Ishikawa (cell line): ENCODE measurements around the gene MVD.

Experiments used
- CEBPB ChIP-seq: IDR thresholded peaks from 2 replicates; pipeline ENCODE4 v1.6.1; 2012
- CREB1 ChIP-seq: IDR thresholded peaks from 2 replicates; pipeline ENCODE4 v1.6.1; 2012; ENCODE audit warnings: low read depth
- EGR1 ChIP-seq: IDR thresholded peaks from 2 replicates; pipeline ENCODE4 v1.6.1; 2012
- EP300 ChIP-seq: IDR thresholded peaks from 2 replicates; pipeline ENCODE4 v1.6.1; 2012; ENCODE audit warnings: borderline replicate concordance
- FOXM1 ChIP-seq: IDR thresholded peaks from 2 replicates; pipeline ENCODE4 v1.6.1; 2012; ENCODE audit warnings: low read depth, borderline replicate concordance
- NFIC ChIP-seq: IDR thresholded peaks from 2 replicates; pipeline ENCODE4 v1.6.1; 2012
- RAD21 ChIP-seq: IDR thresholded peaks from 2 replicates; pipeline ENCODE4 v1.6.1; 2012; ENCODE audit warnings: low read depth
- TAF1 ChIP-seq: IDR thresholded peaks from 2 replicates; pipeline ENCODE4 v1.6.1; 2012; ENCODE audit warnings: low read depth, mild to moderate bottlenecking
- TCF12 ChIP-seq: IDR thresholded peaks from 2 replicates; pipeline ENCODE4 v1.6.1; 2012; ENCODE audit warnings: low read depth
- TEAD4 ChIP-seq: IDR thresholded peaks from 2 replicates; pipeline ENCODE4 v1.6.1; 2012
- YY1 ChIP-seq: IDR thresholded peaks from 2 replicates; pipeline ENCODE4 v1.6.1; 2012; ENCODE audit warnings: low read depth
- ZBTB7A ChIP-seq: IDR thresholded peaks from 2 replicates; pipeline ENCODE4 v1.6.1; 2012; ENCODE audit warnings: low read depth
- TF ChIP-seq, protein P1 (sequence below): IDR thresholded peaks from 2 replicates; pipeline ENCODE4 v1.6.1; 2012
- TF ChIP-seq, protein P2 (sequence below): IDR thresholded peaks from 2 replicates; pipeline ENCODE4 v1.6.1; 2012; ENCODE audit warnings: low read depth, mild to moderate bottlenecking
- TF ChIP-seq, protein P3 (sequence below): IDR thresholded peaks from 2 replicates; pipeline ENCODE4 v1.6.1; 2012

The MVD gene, protein sequence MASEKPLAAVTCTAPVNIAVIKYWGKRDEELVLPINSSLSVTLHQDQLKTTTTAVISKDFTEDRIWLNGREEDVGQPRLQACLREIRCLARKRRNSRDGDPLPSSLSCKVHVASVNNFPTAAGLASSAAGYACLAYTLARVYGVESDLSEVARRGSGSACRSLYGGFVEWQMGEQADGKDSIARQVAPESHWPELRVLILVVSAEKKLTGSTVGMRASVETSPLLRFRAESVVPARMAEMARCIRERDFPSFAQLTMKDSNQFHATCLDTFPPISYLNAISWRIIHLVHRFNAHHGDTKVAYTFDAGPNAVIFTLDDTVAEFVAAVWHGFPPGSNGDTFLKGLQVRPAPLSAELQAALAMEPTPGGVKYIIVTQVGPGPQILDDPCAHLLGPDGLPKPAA

GRCh38 chr16:88662843-88663606 is at the start of gene MVD:
Gene MVD (minus strand): TSS chr16:88663091. CDS start chr16:88663080, 11 bp downstream.
- peak; percentile 66; the same call in 1 of the 2 replicates for TF ChIP-seq FOXM1
- no peak for TF ChIP-seq EGR1
- TF ChIP-seq EP300, result peak; percentile 52; the same call in 1 of the 2 replicates
- no peak for TF ChIP-seq CEBPB
- TF ChIP-seq CREB1, result peak; percentile 87
- TF ChIP-seq TCF12, result no peak
- peak; percentile 9; the same call in 1 of the 2 replicates for TF ChIP-seq NFIC
- no peak for TF ChIP-seq RAD21
- TF ChIP-seq, protein P1, sequence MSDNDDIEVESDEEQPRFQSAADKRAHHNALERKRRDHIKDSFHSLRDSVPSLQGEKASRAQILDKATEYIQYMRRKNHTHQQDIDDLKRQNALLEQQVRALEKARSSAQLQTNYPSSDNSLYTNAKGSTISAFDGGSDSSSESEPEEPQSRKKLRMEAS, result peak; percentile 68
- peak; percentile 84 for TF ChIP-seq TAF1
- TF ChIP-seq TEAD4, result no peak
- TF ChIP-seq, protein P2, sequence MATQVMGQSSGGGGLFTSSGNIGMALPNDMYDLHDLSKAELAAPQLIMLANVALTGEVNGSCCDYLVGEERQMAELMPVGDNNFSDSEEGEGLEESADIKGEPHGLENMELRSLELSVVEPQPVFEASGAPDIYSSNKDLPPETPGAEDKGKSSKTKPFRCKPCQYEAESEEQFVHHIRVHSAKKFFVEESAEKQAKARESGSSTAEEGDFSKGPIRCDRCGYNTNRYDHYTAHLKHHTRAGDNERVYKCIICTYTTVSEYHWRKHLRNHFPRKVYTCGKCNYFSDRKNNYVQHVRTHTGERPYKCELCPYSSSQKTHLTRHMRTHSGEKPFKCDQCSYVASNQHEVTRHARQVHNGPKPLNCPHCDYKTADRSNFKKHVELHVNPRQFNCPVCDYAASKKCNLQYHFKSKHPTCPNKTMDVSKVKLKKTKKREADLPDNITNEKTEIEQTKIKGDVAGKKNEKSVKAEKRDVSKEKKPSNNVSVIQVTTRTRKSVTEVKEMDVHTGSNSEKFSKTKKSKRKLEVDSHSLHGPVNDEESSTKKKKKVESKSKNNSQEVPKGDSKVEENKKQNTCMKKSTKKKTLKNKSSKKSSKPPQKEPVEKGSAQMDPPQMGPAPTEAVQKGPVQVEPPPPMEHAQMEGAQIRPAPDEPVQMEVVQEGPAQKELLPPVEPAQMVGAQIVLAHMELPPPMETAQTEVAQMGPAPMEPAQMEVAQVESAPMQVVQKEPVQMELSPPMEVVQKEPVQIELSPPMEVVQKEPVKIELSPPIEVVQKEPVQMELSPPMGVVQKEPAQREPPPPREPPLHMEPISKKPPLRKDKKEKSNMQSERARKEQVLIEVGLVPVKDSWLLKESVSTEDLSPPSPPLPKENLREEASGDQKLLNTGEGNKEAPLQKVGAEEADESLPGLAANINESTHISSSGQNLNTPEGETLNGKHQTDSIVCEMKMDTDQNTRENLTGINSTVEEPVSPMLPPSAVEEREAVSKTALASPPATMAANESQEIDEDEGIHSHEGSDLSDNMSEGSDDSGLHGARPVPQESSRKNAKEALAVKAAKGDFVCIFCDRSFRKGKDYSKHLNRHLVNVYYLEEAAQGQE, result 0 out of 2 replicates have a peak, but pooled peaks have one; percentile 18
- no peak; the same call in 1 of the 2 replicates for TF ChIP-seq ZBTB7A
- TF ChIP-seq, protein P3, sequence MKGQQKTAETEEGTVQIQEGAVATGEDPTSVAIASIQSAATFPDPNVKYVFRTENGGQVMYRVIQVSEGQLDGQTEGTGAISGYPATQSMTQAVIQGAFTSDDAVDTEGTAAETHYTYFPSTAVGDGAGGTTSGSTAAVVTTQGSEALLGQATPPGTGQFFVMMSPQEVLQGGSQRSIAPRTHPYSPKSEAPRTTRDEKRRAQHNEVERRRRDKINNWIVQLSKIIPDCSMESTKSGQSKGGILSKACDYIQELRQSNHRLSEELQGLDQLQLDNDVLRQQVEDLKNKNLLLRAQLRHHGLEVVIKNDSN, result no peak
- TF ChIP-seq YY1, result peak; percentile 72

GRCh38 chr16:88712362-88712979 is 49.6 kb upstream of the MVD start:
- TF ChIP-seq CEBPB (no peak), ZBTB7A (peak; percentile 65; the same call in 1 of the 2 replicates)

GRCh38 chr16:88711750-88712340 is 49.0 kb upstream of the MVD start:
- no peak for TF ChIP-seq EP300
- TF ChIP-seq, protein P3, result no peak
- no peak for TF ChIP-seq EGR1
- TF ChIP-seq CREB1, result no peak
- no peak for TF ChIP-seq FOXM1
- TF ChIP-seq TCF12, result no peak
- TF ChIP-seq TAF1, result no peak
- TF ChIP-seq, protein P2, result no peak
- no peak for TF ChIP-seq NFIC
- TF ChIP-seq CEBPB, result no peak
- TF ChIP-seq, protein P1, result no peak
- no peak for TF ChIP-seq ZBTB7A

- TF ChIP-seq EGR1, result no peak
- TF ChIP-seq, protein P2, result no peak
- TF ChIP-seq EP300, result no peak
- no peak for TF ChIP-seq RAD21
Observed at GRCh38 chr16:88710556-88710955, 47.7 kb upstream of the MVD start.
